ENCODE results near the gene SLFNL1. TPM values are rescaled to one million over a fixed set of nuclear protein-coding genes. Genes with fewer than 3 reads are reported as not detected.

SLFNL1 gene
- total RNA-seq, 1 experiment from 2014 or later: not detected

- in situ Hi-C loops (cut with HindIII; ENCODE audit: low pct_unique_long_range_greater_than_20kb, low sequenced_read_pairs): no loop called here
- DNase-seq (ENCODE audit: low read depth): no peak
Measured at GRCh38 chr1:40978886-40979240, 42.7 kb downstream of the SLFNL1 start.

- in situ Hi-C loops (cut with HindIII; ENCODE audit: low pct_unique_long_range_greater_than_20kb, low sequenced_read_pairs): no loop called here
- DNase-seq (ENCODE audit: low read depth): no peak
Measured at GRCh38 chr1:40977716-40978115, 43.8 kb downstream of the SLFNL1 start.

DNA sequence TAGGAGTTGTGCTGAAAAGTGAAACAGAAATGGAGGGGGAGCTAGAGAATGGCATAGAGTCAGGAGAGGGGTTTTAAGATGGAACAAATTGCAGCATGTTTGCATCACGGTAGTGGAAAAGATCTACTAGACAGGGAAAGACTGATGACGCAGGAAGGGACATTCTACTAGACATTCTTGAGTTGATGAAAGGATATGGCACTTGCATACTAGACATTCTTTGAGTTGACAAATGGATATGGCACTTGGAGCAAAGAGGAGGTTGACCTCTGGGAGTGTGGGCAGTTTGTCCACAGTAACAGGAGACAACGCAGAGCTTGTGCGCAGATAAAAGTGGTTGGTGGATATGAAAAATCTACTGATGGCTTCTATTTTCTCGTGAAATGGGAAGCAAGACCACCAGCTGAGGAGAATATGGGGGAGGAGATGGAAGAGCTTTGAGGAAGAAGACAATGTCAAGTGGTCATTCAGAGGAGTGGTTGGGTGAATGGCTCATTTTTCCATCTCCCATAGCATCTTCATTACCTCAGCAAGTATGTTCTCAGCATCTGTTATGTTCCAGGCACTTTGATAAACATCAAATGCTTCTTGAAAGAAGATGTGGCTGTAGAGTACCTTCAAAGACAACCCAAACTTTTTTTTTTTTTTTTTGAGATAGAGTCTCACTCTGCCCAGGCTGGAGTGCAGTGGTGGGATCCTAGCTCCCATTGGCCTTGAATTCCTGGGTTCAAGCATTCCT is 44.4 kb downstream of the SLFNL1 start:
- in situ Hi-C loops (cut with HindIII; ENCODE audit: low pct_unique_long_range_greater_than_20kb, low sequenced_read_pairs): no loop called here
- DNase-seq (ENCODE audit: low read depth): no peak

- in situ Hi-C loops (cut with HindIII; ENCODE audit: low pct_unique_long_range_greater_than_20kb, low sequenced_read_pairs): no loop called here
Measured at GRCh38 chr1:40974945-40975344, 46.6 kb downstream of the SLFNL1 start.

GRCh38 chr1:40973912-40974311 is 47.6 kb downstream of the SLFNL1 start:
- no peak for DNase-seq (ENCODE audit: low read depth)
- in situ Hi-C loops (cut with HindIII; ENCODE audit: low pct_unique_long_range_greater_than_20kb, low sequenced_read_pairs): no loop called here

More at GRCh38 chr1:40974945-40975344, 46.6 kb downstream of the SLFNL1 start:
- no peak for DNase-seq (ENCODE audit: low read depth)

- in situ Hi-C loops (cut with HindIII; ENCODE audit: low pct_unique_long_range_greater_than_20kb, low sequenced_read_pairs): no loop called here
- no peak for DNase-seq (ENCODE audit: low read depth)
Measured at GRCh38 chr1:40971966-40972365, 49.6 kb downstream of the SLFNL1 start.

DNA sequence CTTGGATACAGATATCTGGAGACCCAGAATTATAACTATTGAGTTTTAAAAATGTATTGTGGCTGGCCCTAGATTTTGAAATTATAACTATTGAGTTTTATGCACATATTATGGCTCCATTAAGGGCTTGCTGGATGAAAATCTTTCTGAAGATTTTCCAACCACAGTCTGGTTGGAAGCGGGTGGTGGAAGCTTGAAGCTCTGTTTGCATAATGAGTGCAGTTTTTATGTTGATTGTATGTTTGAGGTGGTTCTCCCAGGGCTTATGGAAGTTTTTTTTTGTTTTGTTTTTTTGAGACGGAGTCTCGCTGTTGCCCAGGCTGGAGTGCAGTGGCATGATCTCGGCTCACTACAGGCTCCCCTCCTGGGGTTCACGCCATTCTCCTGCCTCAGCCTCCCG is 52.1 kb downstream of the SLFNL1 start:
- in situ Hi-C loops (cut with HindIII; ENCODE audit: low pct_unique_long_range_greater_than_20kb, low sequenced_read_pairs): no loop called here
- no peak for DNase-seq (ENCODE audit: low read depth)

DNA sequence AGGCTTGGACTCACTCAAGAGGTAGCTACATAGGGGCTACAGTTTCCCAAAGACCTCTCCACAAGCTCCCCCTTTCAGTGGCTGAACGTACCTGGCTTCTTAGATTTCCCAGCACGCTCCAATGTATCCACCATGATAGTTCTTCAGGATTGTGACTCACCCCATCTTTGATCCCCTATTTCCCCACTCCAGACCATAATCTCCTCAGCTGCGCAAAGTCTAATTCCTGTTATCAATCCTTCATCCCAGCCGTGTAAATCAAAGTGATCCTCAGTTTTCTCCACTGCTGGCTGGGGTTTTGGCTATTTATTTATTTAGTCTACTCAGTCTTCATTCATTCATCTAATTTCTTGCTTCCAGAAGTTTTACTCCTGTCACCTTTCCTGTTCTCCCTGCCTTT is 55.1 kb downstream of the SLFNL1 start:
- DNase-seq (ENCODE audit: low read depth): no peak
- in situ Hi-C loops (cut with HindIII; ENCODE audit: low pct_unique_long_range_greater_than_20kb, low sequenced_read_pairs): no loop called here

Other genes starting within 250 kb of the SLFNL1 start
- not detected in 2 replicates for gene KCNQ4, start 237.9 kb downstream of the SLFNL1 start, total RNA-seq (2014; rRNA removed; shearing (Covaris generic); ENCODE audit: low replicate concordance)
- 10.6 and 28.3 TPM in 2 replicates for gene CITED4, start 159.4 kb downstream of the SLFNL1 start, total RNA-seq (2014; rRNA removed; shearing (Covaris generic); ENCODE audit: low replicate concordance)
- 31.7 and 43.6 TPM in 2 replicates for gene CTPS1, start 42.0 kb downstream of the SLFNL1 start, total RNA-seq (2014; rRNA removed; shearing (Covaris generic); ENCODE audit: low replicate concordance)
- gene SCMH1, start 220.6 kb upstream of the SLFNL1 start, total RNA-seq (2014; rRNA removed; shearing (Covaris generic); ENCODE audit: low replicate concordance): 8.8 and 20.3 TPM in 2 replicates

Data from Caki2 (cell line).